B cell (primary cell): ENCODE data around the gene TMEM33.

Source experiments
- EZH2 ChIP-seq: IDR thresholded peaks from 2 replicates; pipeline ENCODE4 v1.6.1; 2012; ENCODE audit warnings: borderline replicate concordance, low read depth, mild to moderate bottlenecking, moderate library complexity, low read length; ENCODE audit not compliant: insufficient read depth, poor library complexity, severe bottlenecking
- TF ChIP-seq, protein P1 (sequence below): fragments of 200-600 bp; IDR thresholded peaks from one replicate; pipeline ENCODE4 v1.8.0; 2022; ENCODE audit warnings: antibody characterized with exemption, mild to moderate bottlenecking

- TF ChIP-seq, protein P1, sequence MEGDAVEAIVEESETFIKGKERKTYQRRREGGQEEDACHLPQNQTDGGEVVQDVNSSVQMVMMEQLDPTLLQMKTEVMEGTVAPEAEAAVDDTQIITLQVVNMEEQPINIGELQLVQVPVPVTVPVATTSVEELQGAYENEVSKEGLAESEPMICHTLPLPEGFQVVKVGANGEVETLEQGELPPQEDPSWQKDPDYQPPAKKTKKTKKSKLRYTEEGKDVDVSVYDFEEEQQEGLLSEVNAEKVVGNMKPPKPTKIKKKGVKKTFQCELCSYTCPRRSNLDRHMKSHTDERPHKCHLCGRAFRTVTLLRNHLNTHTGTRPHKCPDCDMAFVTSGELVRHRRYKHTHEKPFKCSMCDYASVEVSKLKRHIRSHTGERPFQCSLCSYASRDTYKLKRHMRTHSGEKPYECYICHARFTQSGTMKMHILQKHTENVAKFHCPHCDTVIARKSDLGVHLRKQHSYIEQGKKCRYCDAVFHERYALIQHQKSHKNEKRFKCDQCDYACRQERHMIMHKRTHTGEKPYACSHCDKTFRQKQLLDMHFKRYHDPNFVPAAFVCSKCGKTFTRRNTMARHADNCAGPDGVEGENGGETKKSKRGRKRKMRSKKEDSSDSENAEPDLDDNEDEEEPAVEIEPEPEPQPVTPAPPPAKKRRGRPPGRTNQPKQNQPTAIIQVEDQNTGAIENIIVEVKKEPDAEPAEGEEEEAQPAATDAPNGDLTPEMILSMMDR = no peak
- TF ChIP-seq EZH2 = no peak
Observed at GRCh38 chr4:41927796-41928499, 7.3 kb upstream of the TMEM33 start.
